Natural killer cell (primary cell): ENCODE measurements around the gene GOLGB1. TPM values are rescaled to one million over a fixed set of nuclear protein-coding genes. Genes with fewer than 3 reads are reported as not detected.

Experiments
- ATAC-seq, 3 donors: fragments of 150-1000 bp in 2 of 3; fragments of 200-7000 bp in 1 of 3; cut with Tn5 transposase; 1 replicate in 1 of 3; 2 replicates in 2 of 3; pipeline ENCODE4 v1.10.0; 2021; ENCODE audit warnings: mild to moderate bottlenecking in 2 of 3, moderate library complexity in 2 of 3
- DNase-seq, 2 donors: peaks; one replicate each; pipeline versions ENCODE4 v3.0.0 to v3.0.0-alpha.2; 2013 to 2021; ENCODE audit warnings: mixed read lengths in 1 of 2
- H3K27ac ChIP-seq: one replicate; pipeline ENCODE4 v1.5.1; 2013; ENCODE audit warnings: mild to moderate bottlenecking, low read length
- H3K27me3 ChIP-seq: one replicate; pipeline ENCODE4 v1.6.1; 2013; ENCODE audit warnings: low read length; ENCODE audit not compliant: control insufficient read depth, insufficient read depth
- H3K36me3 ChIP-seq: one replicate; pipeline ENCODE4 v1.6.1; 2013; ENCODE audit warnings: low read length; ENCODE audit not compliant: control insufficient read depth, insufficient read depth
- H3K4me1 ChIP-seq: one replicate; pipeline ENCODE4 v1.6.1; 2013; ENCODE audit warnings: low read length; ENCODE audit not compliant: control insufficient read depth, insufficient read depth
- H3K4me3 ChIP-seq: one replicate; pipeline ENCODE4 v1.5.1; 2013; ENCODE audit warnings: low read length
- H3K9me3 ChIP-seq: one replicate; pipeline ENCODE4 v1.6.1; 2013; ENCODE audit warnings: low read length; ENCODE audit not compliant: control insufficient read depth, insufficient read depth
- H3K27ac Mint-ChIP-seq, 2 donors: one replicate each; pipeline ENCODE4 v1.8.0; 2022; ENCODE audit warnings: mild to moderate bottlenecking in 2 of 2, mixed read lengths in 2 of 2, moderate library complexity in 1 of 2
- H3K27me3 Mint-ChIP-seq, 2 donors: one replicate each; pipeline ENCODE4 v1.8.0; 2022; ENCODE audit warnings: low read depth in 2 of 2, mixed read lengths in 2 of 2
- H3K36me3 Mint-ChIP-seq: one replicate; pipeline ENCODE4 v1.8.0; 2022; ENCODE audit warnings: mixed read lengths
- H3K4me1 Mint-ChIP-seq, 2 donors: one replicate each; pipeline ENCODE4 v1.8.0; 2022; ENCODE audit warnings: mixed read lengths in 2 of 2
- H3K4me3 Mint-ChIP-seq: one replicate; pipeline ENCODE4 v1.8.0; 2022; ENCODE audit warnings: mild to moderate bottlenecking, moderate library complexity, mixed read lengths
- H3K9me3 Mint-ChIP-seq, 2 donors: one replicate each; pipeline ENCODE4 v1.8.0; 2022; ENCODE audit warnings: mixed read lengths in 2 of 2
- CTCF ChIP-seq: fragments of 200-600 bp; IDR thresholded peaks from one replicate; pipeline ENCODE4 v1.8.0; 2022; ENCODE audit warnings: antibody characterized with exemption
- WGBS: methylation state at CpG from one replicate; pipeline ENCODE4 v1.1.7; 2013; ENCODE audit warnings: missing lambda C conversion rate; ENCODE audit not compliant: insufficient coverage; 5-methylcytosine and 5-hydroxymethylcytosine counted together
- intact Hi-C: fragments of 100-400 bp; cut with micrococcal nuclease; formaldehyde crosslinking; loops from one replicate; pipeline ENCODE4 v1.14.2; 2022
- total RNA-seq, 4 donors: library from RNA; stranded (reverse); fragments of 120-200 nt in 1 of 4; gene quantifications; one replicate each; pipeline versions ENCODE4 v1.2.3 to v1.2.4, GENCODE V29; 2013 to 2022

GOLGB1 gene
- total RNA-seq, 3 donors from 2014 or later (not counting 1 experiment from before 2014, with no cell fraction given): 55.4 to 67.2 (median 61.1) TPM

GRCh38 chr3:121670676-121671075 lies 78.9 kb downstream of the GOLGB1 start:
- Histone ChIP-seq H3K4me3 (no peak overlapping the region), H3K4me1 (no peaks in the 10 kb centered on the region), H3K36me3 (peaks cover 67% of the 10 kb centered on the region), H3K27me3 (no peaks in the 10 kb centered on the region), H3K27ac (no peak overlapping the region), H3K9me3 (no peaks in the 10 kb centered on the region)
- no peak for ATAC-seq
- H3K27ac Mint-ChIP-seq: no peak overlapping the region
- H3K4me1 Mint-ChIP-seq: no peaks in the 10 kb centered on the region
- no peaks in the 10 kb centered on the region for H3K27me3 Mint-ChIP-seq
- peaks cover 37% of the 10 kb centered on the region for H3K36me3 Mint-ChIP-seq
- H3K9me3 Mint-ChIP-seq: no peaks in the 10 kb centered on the region
- DNase-seq: no peak
- no peak for TF ChIP-seq CTCF
- no peak overlapping the region for H3K4me3 Mint-ChIP-seq
- intact Hi-C loops: no loop called here

GRCh38 chr3:121667333-121667732 lies 82.2 kb downstream of the GOLGB1 start:
- no peaks in the 10 kb centered on the region for H3K9me3 ChIP-seq
- no peak for DNase-seq
- H3K4me3 ChIP-seq: no peak overlapping the region
- no peak for ATAC-seq
- Mint-ChIP-seq H3K4me3 (no peak overlapping the region), H3K36me3 (peaks cover 31% of the 10 kb centered on the region), H3K4me1 (no peaks in the 10 kb centered on the region), H3K27ac (no peak overlapping the region), H3K9me3 (no peaks in the 10 kb centered on the region), H3K27me3 (no peaks in the 10 kb centered on the region)
- intact Hi-C loops: no loop called here
- no peak overlapping the region for H3K27ac ChIP-seq
- WGBS: 94% methylated on average over 4 of the region's 4 CpGs
- H3K27me3 ChIP-seq: no peaks in the 10 kb centered on the region
- H3K4me1 ChIP-seq: no peaks in the 10 kb centered on the region
- H3K36me3 ChIP-seq: peaks cover 66% of the 10 kb centered on the region
- no peak for TF ChIP-seq CTCF

- no peak for ATAC-seq
- Histone ChIP-seq H3K27me3 (no peaks in the 10 kb centered on the region), H3K4me1 (peaks cover 8% of the 10 kb centered on the region), H3K27ac (no peak overlapping the region), H3K9me3 (no peaks in the 10 kb centered on the region), H3K36me3 (peaks cover 56% of the 10 kb centered on the region), H3K4me3 (no peak overlapping the region)
- intact Hi-C loops: no loop called here
- Mint-ChIP-seq H3K27me3 (no peaks in the 10 kb centered on the region), H3K9me3 (no peaks in the 10 kb centered on the region), H3K4me3 (no peak overlapping the region), H3K4me1 (peaks cover 10 to 13% of the 10 kb centered on the region in 2 donors), H3K27ac (no peak overlapping the region), H3K36me3 (peaks cover 22% of the 10 kb centered on the region)
- no peak for TF ChIP-seq CTCF
- WGBS: 92% methylated on average over 1 of the region's 2 CpGs
- DNase-seq: no peak
These were observed 84.1 kb downstream of the GOLGB1 start for GRCh38 chr3:121665488-121665887.

GRCh38 chr3:121663171-121663847 lies 86.2 kb downstream of the GOLGB1 start:
- no peaks in the 10 kb centered on the region for H3K27me3 Mint-ChIP-seq
- Histone ChIP-seq H3K4me1 (peaks cover 30% of the 10 kb centered on the region), H3K9me3 (no peaks in the 10 kb centered on the region), H3K27ac (no peak overlapping the region), H3K27me3 (no peaks in the 10 kb centered on the region), H3K36me3 (peaks cover 49% of the 10 kb centered on the region), H3K4me3 (no peak overlapping the region)
- intact Hi-C loops: no loop called here
- no peaks in the 10 kb centered on the region for H3K9me3 Mint-ChIP-seq
- ATAC-seq (no peak), DNase-seq (no peak)
- peaks cover 22% of the 10 kb centered on the region for H3K36me3 Mint-ChIP-seq
- peaks cover 31 to 35% of the 10 kb centered on the region in 2 donors for H3K4me1 Mint-ChIP-seq
- TF ChIP-seq CTCF: no peak
- H3K4me3 Mint-ChIP-seq: no peak overlapping the region
- no peak overlapping the region for H3K27ac Mint-ChIP-seq
- 100% methylated on average over 1 of the region's 2 CpGs for WGBS
